ENCODE measurements around the gene MRPS9. TPM values are rescaled to one million over a fixed set of nuclear protein-coding genes. Genes with fewer than 3 reads are reported as not detected.

MRPS9 gene
- total RNA-seq, 2 experiments from 2014 or later = 24.5 to 30.8 TPM

GRCh38 chr2:105114551-105114950 lies 76.7 kb downstream of the MRPS9 start:
- H3K9me3 Mint-ChIP-seq (ENCODE audit: low read depth) = no peaks in the 10 kb centered on the region
- CTCF ChIA-PET = interaction anchor here (0.7 to 4.8 kb wide), 13 partner anchors 14 to 147 kb away, joined by 3 to 96 read pairs (median 4); partner anchors contain the start of gene GPR45
- H3K4me1 Mint-ChIP-seq = no peaks in the 10 kb centered on the region
- DNase-seq (no peak), ATAC-seq (no peak)
- no peaks in the 10 kb centered on the region for H3K27me3 Mint-ChIP-seq
- H3K36me3 Mint-ChIP-seq = no peaks in the 10 kb centered on the region
- H3K4me3 Mint-ChIP-seq = no peak overlapping the region
- no peak overlapping the region for H3K27ac Mint-ChIP-seq

DNA sequence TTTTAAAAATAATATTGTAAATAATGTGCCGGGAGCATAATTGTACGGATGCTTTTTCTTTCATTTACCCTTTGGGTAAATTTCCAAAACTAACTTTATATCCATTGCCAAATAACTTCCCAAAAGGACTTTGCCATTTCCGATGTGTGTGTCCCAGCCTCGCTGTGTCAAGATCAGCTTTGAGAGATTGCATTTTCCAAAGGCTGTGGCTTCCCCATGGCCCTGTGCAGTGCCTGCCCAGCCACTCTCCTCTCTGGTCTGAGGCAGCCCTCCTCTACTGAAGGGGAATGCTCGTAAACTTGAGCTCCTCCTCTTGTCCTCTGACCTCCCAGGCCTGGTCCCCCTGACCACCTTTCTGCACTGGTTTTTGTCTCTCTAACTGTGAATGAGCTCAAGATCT lies 78.5 kb downstream of the MRPS9 start:
- no peak for DNase-seq
- Mint-ChIP-seq H3K36me3 (no peaks in the 10 kb centered on the region), H3K4me1 (no peaks in the 10 kb centered on the region), H3K4me3 (no peak overlapping the region), H3K9me3 (ENCODE audit: low read depth) (no peaks in the 10 kb centered on the region), H3K27me3 (no peaks in the 10 kb centered on the region), H3K27ac (no peak overlapping the region)
- CTCF ChIA-PET = interaction anchor here (0.8 to 4.8 kb wide), 5 partner anchors 19 to 178 kb away, joined by 3 to 96 read pairs (median 4); partner anchors contain the start of gene GPR45
- no peak for ATAC-seq

- Mint-ChIP-seq H3K4me1 (no peaks in the 10 kb centered on the region), H3K9me3 (ENCODE audit: low read depth) (no peaks in the 10 kb centered on the region), H3K27me3 (peaks cover 3% of the 10 kb centered on the region), H3K4me3 (no peak overlapping the region), H3K27ac (no peak overlapping the region), H3K36me3 (no peaks in the 10 kb centered on the region)
- no peak for ATAC-seq
- DNase-seq = no peak
- CTCF ChIA-PET = interaction anchor here (4.8 kb wide), 1 partner anchor 121 kb away, joined by 96 read pairs; the partner anchor contains the start of gene GPR45
Measured at GRCh38 chr2:105117565-105117964, 79.7 kb downstream of the MRPS9 start.

GRCh38 chr2:105118960-105119359 lies 81.1 kb downstream of the MRPS9 start:
- CTCF ChIA-PET = no interaction called here
- DNase-seq (no peak), ATAC-seq (no peak)
- no peak overlapping the region for H3K4me3 Mint-ChIP-seq
- no peaks in the 10 kb centered on the region for H3K9me3 Mint-ChIP-seq (ENCODE audit: low read depth)
- H3K36me3 Mint-ChIP-seq = no peaks in the 10 kb centered on the region
- H3K4me1 Mint-ChIP-seq = no peaks in the 10 kb centered on the region
- peaks cover 3% of the 10 kb centered on the region for H3K27me3 Mint-ChIP-seq
- H3K27ac Mint-ChIP-seq = no peak overlapping the region

- no peaks in the 10 kb centered on the region for H3K36me3 Mint-ChIP-seq
- CTCF ChIA-PET = no interaction called here
- no peaks in the 10 kb centered on the region for H3K9me3 Mint-ChIP-seq (ENCODE audit: low read depth)
- no peaks in the 10 kb centered on the region for H3K4me1 Mint-ChIP-seq
- DNase-seq = no peak
- H3K27me3 Mint-ChIP-seq = peaks cover 6% of the 10 kb centered on the region
- no peak overlapping the region for H3K27ac Mint-ChIP-seq
- H3K4me3 Mint-ChIP-seq = no peak overlapping the region
- ATAC-seq = no peak
Measured at GRCh38 chr2:105121434-105121833, 83.6 kb downstream of the MRPS9 start.

DNA sequence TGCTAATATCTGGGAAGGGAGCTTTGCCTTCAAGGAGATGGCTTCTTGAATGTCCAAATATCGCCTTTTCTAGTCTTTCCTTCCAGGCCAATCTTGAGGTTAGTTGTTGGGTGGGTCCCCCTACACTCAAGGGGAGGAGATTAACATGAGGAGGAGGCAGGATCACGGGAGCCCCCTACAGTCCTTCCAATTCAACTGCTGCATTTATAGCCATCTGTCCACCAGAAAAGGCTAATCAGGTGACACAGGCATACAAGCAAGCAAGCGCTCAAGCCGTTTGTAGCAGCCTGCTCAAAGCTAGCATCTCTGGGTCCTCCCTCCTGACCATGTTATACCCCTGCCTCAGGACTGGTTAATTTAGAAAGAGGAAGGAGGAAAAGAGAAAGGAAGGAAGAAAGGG lies 87.6 kb downstream of the MRPS9 start:
- Mint-ChIP-seq H3K4me1 (peaks cover 5% of the 10 kb centered on the region), H3K9me3 (ENCODE audit: low read depth) (no peaks in the 10 kb centered on the region), H3K27me3 (peaks cover 13% of the 10 kb centered on the region), H3K4me3 (no peak overlapping the region), H3K36me3 (no peaks in the 10 kb centered on the region), H3K27ac (no peak overlapping the region)
- DNase-seq (no peak), ATAC-seq (no peak)
- CTCF ChIA-PET = no interaction called here

DNA sequence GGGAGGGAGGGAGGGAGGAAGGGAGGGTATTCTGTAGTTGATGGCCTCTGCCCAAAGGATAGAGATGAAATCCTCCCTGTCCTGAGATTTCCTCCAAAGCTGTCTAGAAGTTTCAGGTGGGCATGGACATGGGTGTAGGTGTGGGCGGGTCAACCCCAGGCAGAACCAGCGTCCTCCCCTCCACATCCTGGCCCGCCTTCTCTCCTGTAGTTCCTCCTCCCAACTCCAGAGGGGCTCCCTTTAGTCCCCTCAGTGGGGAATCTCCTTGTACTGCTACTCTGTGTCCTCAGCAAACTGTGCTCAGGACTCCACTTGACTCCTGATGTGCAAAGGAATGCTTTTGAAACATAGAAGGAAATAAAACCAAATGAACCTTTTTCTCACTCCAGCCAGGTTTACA lies 88.1 kb downstream of the MRPS9 start:
- Mint-ChIP-seq H3K4me3 (no peak overlapping the region), H3K4me1 (peaks cover 5% of the 10 kb centered on the region), H3K9me3 (ENCODE audit: low read depth) (no peaks in the 10 kb centered on the region), H3K27ac (no peak overlapping the region), H3K36me3 (no peaks in the 10 kb centered on the region), H3K27me3 (peaks cover 13% of the 10 kb centered on the region)
- CTCF ChIA-PET = no interaction called here
- ATAC-seq = no peak
- no peak for DNase-seq

- peaks cover 13% of the 10 kb centered on the region for H3K27me3 Mint-ChIP-seq
- DNase-seq (no peak), ATAC-seq (no peak)
- no peak overlapping the region for H3K4me3 Mint-ChIP-seq
- no peak overlapping the region for H3K27ac Mint-ChIP-seq
- H3K36me3 Mint-ChIP-seq = no peaks in the 10 kb centered on the region
- no peaks in the 10 kb centered on the region for H3K9me3 Mint-ChIP-seq (ENCODE audit: low read depth)
- peaks cover 5% of the 10 kb centered on the region for H3K4me1 Mint-ChIP-seq
- CTCF ChIA-PET = no interaction called here
Measured at GRCh38 chr2:105126336-105126735, 88.5 kb downstream of the MRPS9 start.

GRCh38 chr2:105127289-105127915 lies 89.5 kb downstream of the MRPS9 start:
- Mint-ChIP-seq H3K9me3 (ENCODE audit: low read depth) (no peaks in the 10 kb centered on the region), H3K27me3 (peaks cover 12% of the 10 kb centered on the region), H3K36me3 (no peaks in the 10 kb centered on the region), H3K4me3 (no peak overlapping the region), H3K27ac (no peak overlapping the region), H3K4me1 (peaks cover 5% of the 10 kb centered on the region)
- ATAC-seq = no peak
- CTCF ChIA-PET = no interaction called here
- no peak for DNase-seq

DNA sequence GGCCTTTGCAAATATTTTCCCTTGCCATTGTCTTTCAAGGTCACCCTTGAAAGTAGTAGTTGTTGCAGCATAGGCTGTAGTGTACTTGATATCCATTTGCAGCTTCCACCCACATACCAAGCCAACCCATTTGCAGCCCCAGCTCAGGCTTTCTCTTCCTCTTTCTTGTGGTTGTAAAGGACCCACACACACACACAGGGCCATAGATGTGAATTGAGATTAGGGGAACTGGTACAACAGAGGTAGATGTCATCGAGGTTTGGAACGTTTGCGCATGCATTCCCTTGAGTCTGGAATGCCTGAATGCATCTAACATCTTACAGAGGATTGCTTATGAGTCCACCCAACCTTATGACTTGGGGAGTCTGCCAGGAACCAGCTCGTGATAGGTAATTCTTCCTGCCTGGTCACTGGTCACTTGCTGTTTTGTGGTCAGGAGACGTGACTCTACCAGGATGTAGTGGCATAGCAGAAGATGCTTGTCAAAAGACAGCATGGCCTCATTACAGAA lies 91.9 kb downstream of the MRPS9 start:
- Mint-ChIP-seq H3K36me3 (no peaks in the 10 kb centered on the region), H3K4me1 (peaks cover 5% of the 10 kb centered on the region), H3K4me3 (no peak overlapping the region), H3K27me3 (peaks cover 24% of the 10 kb centered on the region), H3K27ac (no peak overlapping the region), H3K9me3 (ENCODE audit: low read depth) (no peaks in the 10 kb centered on the region)
- DNase-seq = no peak
- CTCF ChIA-PET = no interaction called here
- no peak for ATAC-seq

GRCh38 chr2:105130546-105130945 lies 92.7 kb downstream of the MRPS9 start:
- CTCF ChIA-PET = no interaction called here
- no peaks in the 10 kb centered on the region for H3K36me3 Mint-ChIP-seq
- no peak overlapping the region for H3K27ac Mint-ChIP-seq
- no peaks in the 10 kb centered on the region for H3K9me3 Mint-ChIP-seq (ENCODE audit: low read depth)
- ATAC-seq = no peak
- no peak overlapping the region for H3K4me3 Mint-ChIP-seq
- peaks cover 25% of the 10 kb centered on the region for H3K27me3 Mint-ChIP-seq
- no peak for DNase-seq
- H3K4me1 Mint-ChIP-seq = peaks cover 5% of the 10 kb centered on the region

DNA sequence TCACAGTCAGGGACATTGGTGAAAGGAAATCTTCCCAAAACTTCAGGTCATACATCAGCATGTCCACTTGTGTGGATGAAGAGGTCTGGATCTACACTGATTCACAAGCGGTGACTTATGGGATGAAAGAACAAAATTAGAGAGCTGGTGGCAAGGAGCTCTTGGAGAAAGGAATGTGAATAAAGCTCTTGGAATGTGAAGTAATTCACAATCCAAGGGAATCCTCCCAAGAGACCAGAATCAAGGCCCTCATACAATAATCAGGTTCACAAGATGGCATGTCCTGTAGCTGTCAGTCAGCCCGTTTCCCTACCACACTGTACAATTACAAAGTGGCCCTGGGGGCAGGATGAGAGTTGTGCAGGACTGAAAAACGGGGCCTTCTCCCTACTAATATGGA lies 96.2 kb downstream of the MRPS9 start:
- no peaks in the 10 kb centered on the region for H3K36me3 Mint-ChIP-seq
- no peak overlapping the region for H3K4me3 Mint-ChIP-seq
- H3K9me3 Mint-ChIP-seq (ENCODE audit: low read depth) = no peaks in the 10 kb centered on the region
- CTCF ChIA-PET = interaction anchor here (1.0 kb wide), 1 partner anchor 20 kb away, joined by 3 read pairs; no protein-coding TSS in a partner anchor
- DNase-seq = no peak
- no peak overlapping the region for H3K27ac Mint-ChIP-seq
- ATAC-seq = no peak
- H3K27me3 Mint-ChIP-seq = peaks cover 34% of the 10 kb centered on the region
- H3K4me1 Mint-ChIP-seq = no peaks in the 10 kb centered on the region

DNA sequence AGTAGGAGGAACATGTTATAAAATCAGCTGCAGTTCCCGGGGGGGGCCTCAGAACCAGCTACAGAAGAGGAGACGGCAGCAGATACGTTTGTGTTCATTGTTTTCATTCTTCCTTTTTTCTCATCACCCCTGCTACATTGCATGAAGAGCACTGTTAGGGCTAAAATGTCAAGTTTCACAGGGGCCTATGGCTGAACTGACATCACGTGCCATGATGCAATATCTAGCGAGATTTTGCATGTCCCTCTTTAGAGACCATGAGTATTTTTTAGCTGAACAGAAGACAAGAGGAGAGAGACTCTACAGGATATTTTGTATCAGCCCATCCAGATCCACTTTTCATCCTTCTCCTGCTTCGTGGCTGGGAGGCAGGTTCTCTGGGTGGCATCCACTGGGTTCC lies 97.6 kb downstream of the MRPS9 start:
- Mint-ChIP-seq H3K36me3 (no peaks in the 10 kb centered on the region), H3K4me3 (no peak overlapping the region), H3K27ac (no peak overlapping the region), H3K27me3 (peaks cover 38% of the 10 kb centered on the region), H3K9me3 (ENCODE audit: low read depth) (no peaks in the 10 kb centered on the region), H3K4me1 (no peaks in the 10 kb centered on the region)
- no peak for ATAC-seq
- CTCF ChIA-PET = no interaction called here
- no peak for DNase-seq

GRCh38 chr2:105136394-105136793 lies 98.5 kb downstream of the MRPS9 start:
- Mint-ChIP-seq H3K4me3 (no peak overlapping the region), H3K27me3 (peaks cover 46% of the 10 kb centered on the region), H3K36me3 (no peaks in the 10 kb centered on the region), H3K9me3 (ENCODE audit: low read depth) (no peaks in the 10 kb centered on the region), H3K4me1 (no peaks in the 10 kb centered on the region), H3K27ac (no peak overlapping the region)
- DNase-seq (no peak), ATAC-seq (no peak)
- CTCF ChIA-PET = no interaction called here

Data from activated CD8-positive, alpha-beta memory T cell treated with anti-CD3 and anti-CD28 coated beads, Interleukin-2, amount 10 ng/mL, durations not matched to agents 7 days and 5 days (primary cell).